CD4-positive, alpha-beta T cell treated with Interferon gamma for 1 hour (primary cell): Measurements from ENCODE around the gene ACAP2.
"Not testable (repeated sequence)": the region's sequence is repeated elsewhere in the genome, so short reads cannot be mapped to it uniquely, and the experiment has no call there.

ENCODE experiments used
- DNase-seq: peaks from one replicate; pipeline ENCODE4 v3.0.0-alpha.2; 2020

ACAP2 gene

DNA sequence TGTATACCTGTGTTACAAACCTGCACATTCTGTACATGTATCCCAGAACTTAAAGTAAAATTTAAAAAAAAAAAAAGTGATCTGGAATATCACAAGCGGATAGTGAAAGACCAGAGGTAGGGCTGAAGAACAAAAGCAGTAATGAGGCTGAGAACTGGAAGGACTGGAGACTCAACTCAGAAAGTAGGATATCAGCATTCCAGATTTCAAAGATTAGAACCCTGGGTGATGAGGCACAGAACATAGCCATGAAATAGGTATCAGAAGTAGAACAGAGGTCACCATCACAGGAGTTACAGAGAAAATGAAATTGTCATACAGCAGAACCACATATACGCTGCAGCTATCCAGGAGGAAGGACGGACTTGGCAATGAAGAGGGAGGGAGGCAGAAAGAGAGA lies 56.1 kb downstream of the ACAP2 start:
- DNase-seq = no peak

DNA sequence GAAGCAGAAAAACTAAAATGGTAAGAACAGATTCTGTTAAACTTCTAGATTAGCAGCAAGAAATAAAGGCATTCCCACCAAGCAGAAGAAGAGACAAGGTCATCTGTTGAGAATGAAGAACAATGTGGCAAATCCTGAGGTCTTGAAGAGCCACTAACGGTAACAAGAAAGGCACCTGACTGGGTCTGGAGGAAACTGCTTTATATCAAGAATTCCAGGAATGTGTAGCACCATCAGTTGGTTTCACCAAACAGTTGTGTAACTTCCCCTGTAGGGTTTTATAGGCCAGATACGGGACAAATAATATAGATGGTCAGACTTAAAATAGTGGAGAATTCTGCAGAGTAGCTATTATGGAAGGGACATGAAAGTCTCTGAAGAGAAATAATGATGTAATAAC lies 57.3 kb downstream of the ACAP2 start:
- no peak for DNase-seq

GRCh38 chr3:195384952-195385351 lies 57.9 kb downstream of the ACAP2 start:
- DNase-seq = no peak

- DNase-seq = no peak
Measured at GRCh38 chr3:195372220-195372619, 70.6 kb downstream of the ACAP2 start.

DNA sequence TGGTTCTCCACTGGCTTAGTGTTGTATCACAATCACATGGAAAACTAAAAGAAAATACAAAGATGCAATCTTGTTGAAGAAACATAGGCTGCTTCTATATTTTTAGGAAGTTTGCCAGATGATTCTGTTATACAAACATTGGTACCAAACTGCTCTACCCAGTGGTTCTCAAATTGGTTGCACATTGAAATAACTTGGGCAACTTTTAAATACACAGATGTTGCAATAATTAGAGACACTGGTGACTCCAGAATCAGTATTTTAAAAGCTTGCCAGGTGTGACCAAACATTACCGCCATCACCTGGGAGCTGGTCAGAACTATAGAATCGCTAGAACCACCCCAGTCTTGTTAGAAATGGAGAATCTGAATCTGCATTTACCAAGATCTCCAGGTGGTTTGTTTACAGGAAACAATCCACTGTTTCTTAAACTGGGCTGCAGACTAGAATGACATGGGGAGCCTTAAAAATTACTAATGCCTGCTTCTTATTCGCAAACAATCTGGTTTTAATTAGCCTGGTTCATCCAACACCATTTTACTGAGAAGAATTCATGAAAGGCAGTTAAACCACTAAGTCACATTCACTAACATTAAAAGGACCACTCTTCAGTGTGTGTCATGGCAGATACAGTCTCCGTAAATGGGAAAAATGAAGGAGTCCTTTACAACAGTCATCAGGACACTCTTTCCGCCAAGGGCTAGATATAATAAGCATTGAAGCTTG lies 76.5 kb downstream of the ACAP2 start:
- no peak for DNase-seq

- DNase-seq = no peak
Measured at GRCh38 chr3:195365371-195365770, 77.4 kb downstream of the ACAP2 start.

- DNase-seq = not testable (repeated sequence)
Measured at GRCh38 chr3:195357797-195358196, 85.0 kb downstream of the ACAP2 start.

DNA sequence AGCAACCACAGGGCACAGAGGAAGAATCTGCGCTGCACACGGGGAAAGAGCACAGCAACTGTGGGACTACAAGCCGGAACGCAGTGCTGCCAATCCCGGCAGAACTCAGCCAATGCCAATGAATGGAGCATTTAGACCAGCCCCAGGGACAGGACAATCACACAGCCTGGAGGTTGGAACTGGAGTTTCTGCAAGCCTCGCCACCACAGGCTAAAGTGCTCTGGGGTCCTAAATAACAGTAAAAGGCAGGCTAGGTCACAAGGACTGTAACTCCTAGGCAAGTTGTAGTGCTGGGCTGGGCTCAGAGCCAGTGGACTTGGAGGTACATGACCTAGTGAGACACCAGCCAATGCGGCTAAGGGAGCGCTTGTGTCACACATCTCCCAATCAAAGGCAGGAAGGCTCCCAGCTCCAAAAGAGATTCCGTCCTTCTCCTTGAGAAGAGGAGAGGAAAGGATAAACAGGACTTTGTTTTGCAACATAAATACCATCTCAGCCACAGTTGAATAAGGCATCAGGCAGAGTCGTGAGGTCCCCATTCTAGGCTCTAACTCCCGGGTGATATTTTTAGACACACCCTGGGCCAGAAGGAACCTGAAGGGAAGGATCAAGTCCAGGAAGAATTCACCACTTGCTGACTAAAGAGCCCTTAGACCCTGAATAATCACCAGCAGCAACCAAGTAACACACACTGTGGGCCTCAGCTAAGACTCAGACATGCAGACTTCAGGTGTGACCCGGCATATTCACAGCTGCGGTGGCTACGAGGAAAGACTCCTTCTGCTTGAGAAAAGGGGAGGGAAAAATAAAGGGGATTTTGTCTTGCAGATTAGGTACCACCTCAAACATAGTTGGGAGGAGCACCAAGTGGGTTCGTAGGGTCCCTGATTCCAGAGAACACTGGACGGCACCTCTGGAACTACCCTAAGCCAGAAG lies 86.4 kb downstream of the ACAP2 start:
- DNase-seq = no peak

DNA sequence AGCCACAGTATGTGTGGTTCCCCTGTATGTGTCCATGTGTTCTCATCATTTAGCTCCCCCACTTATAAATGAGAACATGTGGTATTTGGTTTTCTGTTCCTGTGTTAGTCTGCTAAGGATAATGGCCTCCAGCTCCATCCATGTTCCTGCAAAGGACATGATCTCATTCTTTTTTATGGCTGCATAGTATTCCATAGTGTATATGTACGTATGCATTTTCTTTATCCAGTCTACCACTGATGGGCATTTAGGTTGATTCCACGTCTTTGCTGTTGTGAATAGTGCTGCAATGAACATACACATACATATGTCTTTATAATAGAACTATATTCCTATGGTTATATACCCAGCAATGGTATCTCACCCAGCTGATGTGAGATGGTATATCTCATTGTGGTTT lies 88.8 kb downstream of the ACAP2 start:
- DNase-seq = not testable (repeated sequence)

DNA sequence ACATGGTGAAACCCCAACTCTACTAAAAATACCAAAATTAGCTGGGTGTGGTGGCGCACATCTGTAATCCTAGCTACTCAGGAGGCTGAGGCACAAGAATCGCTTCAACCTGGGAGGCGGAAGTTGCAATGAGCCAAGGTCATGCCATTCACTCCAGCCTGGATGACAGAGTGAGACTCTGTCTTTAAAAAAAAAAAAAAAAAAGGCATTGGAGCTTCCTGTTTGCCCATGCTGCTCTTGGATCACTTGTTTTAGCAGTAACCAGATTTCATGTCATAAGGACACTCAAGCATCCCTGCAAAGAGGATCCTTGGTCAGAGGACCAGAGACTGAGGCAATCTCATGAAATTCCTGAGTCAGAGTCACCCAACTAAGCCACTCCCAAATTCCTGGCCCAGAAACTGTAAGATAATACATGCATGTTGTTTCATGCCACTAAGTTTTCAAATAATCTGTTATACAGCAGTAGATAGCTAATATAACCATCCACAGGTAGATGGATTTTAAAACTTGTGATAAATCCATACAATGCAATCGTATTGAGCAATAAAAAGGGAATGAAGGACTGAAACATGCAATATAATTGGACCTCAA lies 89.8 kb downstream of the ACAP2 start:
- no peak for DNase-seq

DNA sequence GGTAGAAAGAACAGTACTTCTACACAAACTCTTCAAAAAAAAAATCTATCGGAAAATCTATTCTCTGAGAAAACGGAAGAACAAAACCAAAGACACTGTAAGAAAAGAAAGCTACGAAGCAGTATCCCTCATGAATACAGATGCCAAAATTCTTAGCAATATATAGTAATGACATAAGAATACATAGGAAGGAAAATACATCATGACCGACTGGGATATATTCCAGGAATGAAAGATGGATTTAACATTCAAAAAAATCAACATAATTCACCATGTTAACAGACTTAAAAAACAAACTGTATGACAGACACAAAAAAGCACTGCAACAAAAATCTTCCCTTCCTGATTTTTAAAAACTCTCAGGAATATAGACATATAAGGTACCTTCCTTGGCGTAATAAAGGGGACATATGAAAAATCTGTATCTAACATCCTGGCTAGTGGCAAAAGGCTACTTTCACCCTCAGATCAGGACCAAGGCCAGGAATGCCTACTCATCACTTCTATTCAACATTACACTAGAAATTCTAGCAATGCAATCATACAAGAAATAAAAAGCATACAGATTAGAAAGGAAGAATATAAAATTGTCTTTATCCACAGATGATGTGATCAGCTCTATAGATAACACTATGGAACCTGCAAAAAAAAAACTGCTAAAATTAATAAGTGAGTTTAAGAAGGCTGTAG lies 94.2 kb downstream of the ACAP2 start:
- DNase-seq = no peak

DNA sequence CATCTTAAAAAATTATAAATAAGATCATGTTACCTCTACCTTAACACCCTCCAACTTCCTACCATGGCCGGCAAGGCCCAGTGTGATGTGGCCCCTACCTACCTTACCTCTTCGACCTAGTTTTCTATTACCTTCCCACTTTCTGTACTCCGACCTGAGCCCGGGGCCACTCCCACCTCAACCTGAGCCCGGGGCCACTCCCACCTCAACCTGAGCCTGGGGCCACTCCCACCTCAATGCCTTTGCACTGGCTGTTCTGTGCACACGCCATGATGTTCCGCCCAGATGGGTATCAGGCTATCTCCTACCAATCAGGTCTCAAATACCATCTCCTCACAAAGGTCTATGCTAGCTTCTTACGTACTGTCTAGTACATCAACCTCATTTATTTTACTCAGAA lies 105.1 kb downstream of the ACAP2 start:
- DNase-seq = no peak

- no peak for DNase-seq
Measured at GRCh38 chr3:195334967-195335366, 107.9 kb downstream of the ACAP2 start.

DNA sequence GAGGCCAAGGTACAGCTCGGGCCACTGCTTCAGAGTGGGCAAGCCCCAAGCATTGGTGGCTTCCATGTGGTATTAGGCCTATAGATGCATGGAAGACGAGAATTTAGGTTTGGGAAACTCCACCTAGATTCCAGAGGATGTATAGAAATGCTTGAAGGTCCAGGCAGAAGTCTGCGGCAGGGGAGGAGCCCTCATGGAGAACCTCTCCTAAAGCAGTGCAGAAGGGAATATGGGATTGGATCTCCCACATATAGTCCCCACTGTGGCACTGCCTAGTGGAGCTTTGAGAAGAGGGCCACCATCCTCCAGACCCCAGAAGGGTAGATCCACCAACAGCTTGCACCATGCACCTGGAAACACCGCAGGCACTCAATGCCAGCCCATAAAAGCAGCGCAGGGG lies 123.8 kb downstream of the ACAP2 start:
- DNase-seq = no peak

GRCh38 chr3:195312714-195313113 lies 130.1 kb downstream of the ACAP2 start:
- DNase-seq = no peak

DNA sequence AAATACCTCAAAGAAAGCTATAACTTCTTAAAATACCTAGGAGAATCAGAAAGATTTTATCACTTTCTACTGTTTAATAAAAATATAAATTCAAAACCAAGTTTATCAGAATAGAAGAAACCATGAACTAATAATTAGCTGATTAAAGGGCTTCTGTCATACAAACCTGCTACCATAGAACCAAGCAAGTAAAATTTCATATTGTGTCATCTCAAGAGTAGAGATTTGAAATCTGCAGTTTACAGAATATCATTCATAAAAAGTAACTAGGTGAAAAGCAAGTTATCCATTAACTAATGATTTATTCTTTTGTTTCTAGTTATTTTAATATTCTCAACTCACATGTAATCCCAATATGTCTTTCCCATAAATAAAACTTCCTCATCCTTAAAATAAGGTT lies 135.1 kb downstream of the ACAP2 start:
- no peak for DNase-seq

DNA sequence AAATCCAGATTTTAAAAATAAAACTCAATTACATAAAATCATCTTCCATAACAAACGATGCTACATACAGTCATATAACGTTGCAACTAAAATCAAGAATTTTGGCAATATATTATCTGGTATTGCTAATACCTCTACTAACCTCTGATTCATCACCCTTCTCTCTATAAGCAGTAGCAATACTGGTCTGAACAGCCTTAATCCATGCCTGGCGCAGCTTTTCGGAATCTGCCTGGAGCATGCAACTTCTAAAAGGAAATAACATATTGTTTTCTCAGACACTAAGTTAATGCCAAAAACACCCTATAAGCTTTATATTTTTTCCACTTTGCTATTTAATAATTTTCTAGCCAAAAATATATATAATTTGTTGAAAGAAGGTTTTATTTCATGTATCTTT lies 136.5 kb downstream of the ACAP2 start:
- DNase-seq = no peak

DNA sequence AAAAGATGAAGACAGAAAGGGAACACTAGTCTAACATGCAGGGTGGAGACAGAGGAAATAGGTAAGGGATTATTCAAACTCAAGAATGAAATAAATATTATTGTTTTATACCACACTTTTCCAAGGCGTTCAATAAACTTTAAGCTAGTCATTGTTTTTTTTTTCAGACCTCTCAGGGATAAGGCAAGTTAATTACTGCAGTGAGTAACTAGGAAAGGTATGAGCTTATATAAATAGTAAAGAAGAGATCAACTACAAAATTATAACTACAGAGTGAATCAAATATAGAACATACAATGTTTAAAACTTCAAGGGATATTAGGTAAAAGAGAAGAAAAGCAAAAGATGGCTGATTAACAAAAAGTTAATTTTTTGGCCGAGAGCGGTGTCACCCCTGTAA lies 140.4 kb downstream of the ACAP2 start:
- DNase-seq = no peak

DNA sequence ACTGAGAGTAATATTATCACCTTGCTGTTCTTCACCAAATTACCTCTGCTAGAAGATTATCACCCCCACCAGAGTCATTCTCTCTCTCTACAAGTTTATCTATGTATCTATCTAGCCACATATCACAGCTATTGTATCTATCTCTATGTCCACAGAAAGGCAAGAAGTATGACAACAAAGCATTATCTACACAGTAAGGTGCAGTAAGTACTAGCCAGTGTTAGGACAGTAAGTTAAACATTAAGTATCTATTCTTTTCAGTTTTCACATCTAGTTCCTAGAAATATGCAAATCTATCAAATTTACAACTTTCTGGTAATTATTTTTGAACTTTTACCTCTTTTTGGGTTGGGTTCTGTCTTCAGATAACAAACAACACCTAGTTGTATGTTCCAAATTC lies 145.4 kb downstream of the ACAP2 start:
- DNase-seq = no peak

- DNase-seq = no peak
Measured at GRCh38 chr3:195296662-195297061, 146.2 kb downstream of the ACAP2 start.

DNA sequence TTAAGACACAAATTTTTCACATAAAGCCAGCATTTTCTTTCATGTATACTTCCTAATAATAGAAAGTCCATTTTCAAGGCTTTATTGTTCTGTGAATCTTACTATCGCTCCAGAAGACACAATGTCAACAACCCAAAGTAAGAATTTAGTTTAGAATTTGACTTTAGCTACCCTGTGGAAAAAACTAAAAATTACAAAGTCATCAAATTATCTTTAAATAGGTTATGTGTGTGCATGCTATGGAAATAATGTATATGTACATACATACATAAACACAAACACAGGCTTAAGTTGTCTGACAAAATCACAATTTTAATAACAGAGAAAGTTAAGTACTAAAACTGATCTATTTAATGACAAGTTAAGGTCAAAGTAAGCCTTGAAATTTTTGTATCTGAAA lies 151.7 kb downstream of the ACAP2 start:
- DNase-seq = no peak

DNA sequence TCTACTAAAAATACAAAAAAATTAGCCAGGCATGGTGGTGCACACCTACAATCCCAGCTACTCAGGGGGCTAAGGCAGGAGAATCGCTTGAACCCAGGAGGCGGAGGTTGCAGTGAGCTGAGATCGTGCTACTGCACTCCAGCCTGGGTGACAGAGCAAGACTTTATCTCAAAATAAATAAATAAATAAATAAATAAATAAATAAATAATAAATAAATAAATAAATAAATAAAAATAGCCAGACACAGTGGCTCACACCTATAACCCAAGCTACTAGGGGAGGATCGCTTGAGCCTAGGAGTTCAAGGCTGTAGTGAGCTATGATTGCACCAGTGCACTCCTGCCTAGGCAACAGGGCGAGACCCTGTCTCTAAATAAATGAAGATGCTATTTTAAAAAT lies 152.2 kb downstream of the ACAP2 start:
- DNase-seq = not testable (repeated sequence)
